Osteocyte (in vitro differentiated cells): Measurements from ENCODE around the gene ZNF462. TPM values are rescaled to one million over a fixed set of nuclear protein-coding genes. Genes with fewer than 3 reads are reported as not detected.

ENCODE experiments used
- DNase-seq: peaks from one replicate; pipeline ENCODE4 v3.0.0; 2021; ENCODE audit warnings: mixed read lengths; ENCODE audit not compliant: unreplicated experiment; ENCODE audit errors: extremely low spot score
- H3K27ac Mint-ChIP-seq: one replicate; pipeline ENCODE4 v1.8.0; 2021; ENCODE audit warnings: mild to moderate bottlenecking, mixed read lengths; ENCODE audit not compliant: unreplicated experiment
- H3K27me3 Mint-ChIP-seq: one replicate; pipeline ENCODE4 v1.8.0; 2021; ENCODE audit warnings: mixed read lengths; ENCODE audit not compliant: unreplicated experiment
- H3K36me3 Mint-ChIP-seq: one replicate; pipeline ENCODE4 v1.8.0; 2021; ENCODE audit warnings: mixed read lengths; ENCODE audit not compliant: unreplicated experiment
- H3K4me1 Mint-ChIP-seq: one replicate; pipeline ENCODE4 v1.8.0; 2021; ENCODE audit warnings: mixed read lengths; ENCODE audit not compliant: unreplicated experiment
- H3K4me3 Mint-ChIP-seq: one replicate; pipeline ENCODE4 v1.8.0; 2021; ENCODE audit warnings: mild to moderate bottlenecking, moderate library complexity, mixed read lengths; ENCODE audit not compliant: unreplicated experiment
- H3K9me3 Mint-ChIP-seq: one replicate; pipeline ENCODE4 v1.8.0; 2021; ENCODE audit warnings: mixed read lengths; ENCODE audit not compliant: unreplicated experiment
- CTCF ChIP-seq: fragments of 200-600 bp; sonication (generic); IDR thresholded peaks from 2 replicates; pipeline ENCODE4 v1.5.0; 2021; ENCODE audit warnings: antibody characterized with exemption, mild to moderate bottlenecking, moderate library complexity
- total RNA-seq: library from RNA; stranded (reverse); gene quantifications from 2 replicates; pipeline ENCODE4 v1.2.1, GENCODE V29; 2021

The ZNF462 gene
- total RNA-seq, 1 donor from 2014 or later: 55.0 TPM

GRCh38 chr9:106828070-106828469 lies 34.9 kb upstream of the ZNF462 start:
- Mint-ChIP-seq H3K4me1 (peaks cover 13% of the 10 kb centered on the region), H3K9me3 (peaks cover 1% of the 10 kb centered on the region), H3K36me3 (peaks cover under 1% of the 10 kb centered on the region), H3K4me3 (no peak overlapping the region), H3K27me3 (no peaks in the 10 kb centered on the region), H3K27ac (no peak overlapping the region)
- no peak for TF ChIP-seq CTCF
- no peak for DNase-seq

GRCh38 chr9:106828965-106829364 lies 34.0 kb upstream of the ZNF462 start:
- no peak for TF ChIP-seq CTCF
- Mint-ChIP-seq H3K4me1 (peaks cover 13% of the 10 kb centered on the region), H3K36me3 (peaks cover 5% of the 10 kb centered on the region), H3K9me3 (peaks cover 8% of the 10 kb centered on the region), H3K27ac (no peak overlapping the region), H3K27me3 (no peaks in the 10 kb centered on the region), H3K4me3 (no peak overlapping the region)
- no peak for DNase-seq

GRCh38 chr9:106829666-106830408 lies 33.1 kb upstream of the ZNF462 start:
- Mint-ChIP-seq H3K27ac (peak overlapping the region; percentile 24), H3K9me3 (peaks cover 8% of the 10 kb centered on the region), H3K4me1 (peaks cover 13% of the 10 kb centered on the region), H3K4me3 (no peak overlapping the region), H3K27me3 (no peaks in the 10 kb centered on the region), H3K36me3 (peaks cover 5% of the 10 kb centered on the region)
- DNase-seq: no peak
- no peak for TF ChIP-seq CTCF

GRCh38 chr9:106830527-106831150 lies 32.3 kb upstream of the ZNF462 start:
- Mint-ChIP-seq H3K4me3 (no peak overlapping the region), H3K27ac (peak overlapping the region; percentile 5), H3K36me3 (peaks cover 5% of the 10 kb centered on the region), H3K27me3 (no peaks in the 10 kb centered on the region), H3K9me3 (peaks cover 8% of the 10 kb centered on the region), H3K4me1 (peaks cover 13% of the 10 kb centered on the region)
- no peak for DNase-seq
- no peak for TF ChIP-seq CTCF

- no peak for DNase-seq
- H3K4me3 Mint-ChIP-seq: no peak overlapping the region
- peaks cover 8% of the 10 kb centered on the region for H3K9me3 Mint-ChIP-seq
- peaks cover 6% of the 10 kb centered on the region for H3K4me1 Mint-ChIP-seq
- H3K27me3 Mint-ChIP-seq: no peaks in the 10 kb centered on the region
- peaks cover 5% of the 10 kb centered on the region for H3K36me3 Mint-ChIP-seq
- no peak overlapping the region for H3K27ac Mint-ChIP-seq
- no peak for TF ChIP-seq CTCF
Observed at GRCh38 chr9:106834888-106835287, 28.1 kb upstream of the ZNF462 start.
